ENCODE data around the gene PCDH20. TPM values are rescaled to one million over a fixed set of nuclear protein-coding genes. Genes with fewer than 3 reads are reported as not detected.

The PCDH20 gene, protein sequence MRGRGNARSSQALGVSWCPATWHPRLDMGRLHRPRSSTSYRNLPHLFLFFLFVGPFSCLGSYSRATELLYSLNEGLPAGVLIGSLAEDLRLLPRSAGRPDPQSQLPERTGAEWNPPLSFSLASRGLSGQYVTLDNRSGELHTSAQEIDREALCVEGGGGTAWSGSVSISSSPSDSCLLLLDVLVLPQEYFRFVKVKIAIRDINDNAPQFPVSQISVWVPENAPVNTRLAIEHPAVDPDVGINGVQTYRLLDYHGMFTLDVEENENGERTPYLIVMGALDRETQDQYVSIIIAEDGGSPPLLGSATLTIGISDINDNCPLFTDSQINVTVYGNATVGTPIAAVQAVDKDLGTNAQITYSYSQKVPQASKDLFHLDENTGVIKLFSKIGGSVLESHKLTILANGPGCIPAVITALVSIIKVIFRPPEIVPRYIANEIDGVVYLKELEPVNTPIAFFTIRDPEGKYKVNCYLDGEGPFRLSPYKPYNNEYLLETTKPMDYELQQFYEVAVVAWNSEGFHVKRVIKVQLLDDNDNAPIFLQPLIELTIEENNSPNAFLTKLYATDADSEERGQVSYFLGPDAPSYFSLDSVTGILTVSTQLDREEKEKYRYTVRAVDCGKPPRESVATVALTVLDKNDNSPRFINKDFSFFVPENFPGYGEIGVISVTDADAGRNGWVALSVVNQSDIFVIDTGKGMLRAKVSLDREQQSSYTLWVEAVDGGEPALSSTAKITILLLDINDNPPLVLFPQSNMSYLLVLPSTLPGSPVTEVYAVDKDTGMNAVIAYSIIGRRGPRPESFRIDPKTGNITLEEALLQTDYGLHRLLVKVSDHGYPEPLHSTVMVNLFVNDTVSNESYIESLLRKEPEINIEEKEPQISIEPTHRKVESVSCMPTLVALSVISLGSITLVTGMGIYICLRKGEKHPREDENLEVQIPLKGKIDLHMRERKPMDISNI
- total RNA-seq (2013): 0.02 TPM
- polyA plus RNA-seq (not detected), polyA minus RNA-seq (not detected in 2 replicates), total RNA-seq (0 to 0.04 (median 0) reads per million in 11 experiments)

DNA sequence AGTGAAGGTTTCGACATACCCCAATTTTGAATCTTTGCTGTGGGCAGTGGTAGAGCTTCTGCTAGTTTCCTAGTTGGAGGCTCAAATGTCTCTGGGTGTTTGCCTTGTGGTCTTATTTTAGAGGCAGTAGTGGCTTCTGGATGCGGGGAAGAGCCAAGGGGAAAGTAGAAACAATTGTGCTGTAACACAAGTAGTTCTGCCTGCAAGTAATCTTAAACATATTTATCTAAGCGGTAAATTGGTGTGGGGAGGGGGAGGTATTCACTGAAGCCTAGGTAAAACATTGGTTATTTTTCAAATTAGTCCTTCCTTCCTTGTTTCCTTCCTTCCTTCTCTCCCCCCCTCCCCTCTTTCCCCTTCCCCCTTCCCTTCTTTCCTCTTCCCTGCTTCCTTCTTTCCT, at the start of gene PCDH20:
Gene PCDH20 (minus strand): TSS at position 101 of the 400 bp plus-strand sequence. CDS start 691 bp downstream, outside the sequence.
- H3K27me3 Mint-ChIP-seq (ENCODE audit: low read depth in 3 of 3): peaks cover 33 to 40% (median 36%) of the 10 kb centered on the region in 3 donors
- Histone ChIP-seq H3K4me2 (replicated peaks; ENCODE audit: extremely low read depth, low read length, poor library complexity, severe bottlenecking) (no peak within 1 kb of the TSS), H3K36me3 (replicated peaks in 1 of 2; ENCODE audit: control insufficient read depth in 1 of 2, insufficient read depth in 2 of 2, low read length in 2 of 2) (no peaks in the 10 kb centered on the region), H3K4me1 (ENCODE audit: control insufficient read depth in 1 of 2, insufficient read depth in 2 of 2, low read length in 2 of 2) (no peaks in the 10 kb centered on the region), H2AFZ (ENCODE audit: insufficient read depth, low read depth, low read length, poor library complexity, severe bottlenecking) (no peak within 1 kb of the TSS), H3K27ac (ENCODE audit: low read depth in 1 of 2, low read length in 2 of 2) (no peak within 1 kb of the TSS), H3K9ac (ENCODE audit: insufficient read depth, low read length, poor library complexity, severe bottlenecking) (no peak within 1 kb of the TSS), H3K9me3 (replicated peaks in 1 of 2; ENCODE audit: control insufficient read depth in 1 of 2, insufficient read depth in 1 of 2, low read length in 2 of 2) (peaks cover 0 to 7% of the 10 kb centered on the region in 2 donors), H3K79me2 (ENCODE audit: insufficient read depth, low read length) (no peaks in the 10 kb centered on the region), H4K20me1 (ENCODE audit: insufficient read depth, low read length) (no peaks in the 10 kb centered on the region), H3K27me3 (ENCODE audit: control insufficient read depth in 2 of 2, insufficient read depth in 2 of 2, low read length in 2 of 2) (peaks cover 25 to 40% of the 10 kb centered on the region in 2 donors), H3K4me3 (replicated peaks in 1 of 3; ENCODE audit: low read depth in 2 of 3, low read length in 3 of 3) (no peak within 1 kb of the TSS)
- peaks cover 0 to 13% (median 2%) of the 10 kb centered on the region in 7 donors for H3K9me3 Mint-ChIP-seq
- H3K4me3 Mint-ChIP-seq: peak within 1 kb of the TSS in 1 of 2 donors; percentile 84
- intact Hi-C loops (cut with micrococcal nuclease): no loop called here
- peaks cover 0 to 3% of the 10 kb centered on the region in 2 donors for H3K36me3 Mint-ChIP-seq
- WGBS (ENCODE audit: insufficient coverage): 45% methylated on average over 1 of the region's 3 CpGs
- peak within 1 kb of the TSS in 1 of 7 donors; percentile 6 for H3K27ac Mint-ChIP-seq
- TF ChIP-seq, protein P1, sequence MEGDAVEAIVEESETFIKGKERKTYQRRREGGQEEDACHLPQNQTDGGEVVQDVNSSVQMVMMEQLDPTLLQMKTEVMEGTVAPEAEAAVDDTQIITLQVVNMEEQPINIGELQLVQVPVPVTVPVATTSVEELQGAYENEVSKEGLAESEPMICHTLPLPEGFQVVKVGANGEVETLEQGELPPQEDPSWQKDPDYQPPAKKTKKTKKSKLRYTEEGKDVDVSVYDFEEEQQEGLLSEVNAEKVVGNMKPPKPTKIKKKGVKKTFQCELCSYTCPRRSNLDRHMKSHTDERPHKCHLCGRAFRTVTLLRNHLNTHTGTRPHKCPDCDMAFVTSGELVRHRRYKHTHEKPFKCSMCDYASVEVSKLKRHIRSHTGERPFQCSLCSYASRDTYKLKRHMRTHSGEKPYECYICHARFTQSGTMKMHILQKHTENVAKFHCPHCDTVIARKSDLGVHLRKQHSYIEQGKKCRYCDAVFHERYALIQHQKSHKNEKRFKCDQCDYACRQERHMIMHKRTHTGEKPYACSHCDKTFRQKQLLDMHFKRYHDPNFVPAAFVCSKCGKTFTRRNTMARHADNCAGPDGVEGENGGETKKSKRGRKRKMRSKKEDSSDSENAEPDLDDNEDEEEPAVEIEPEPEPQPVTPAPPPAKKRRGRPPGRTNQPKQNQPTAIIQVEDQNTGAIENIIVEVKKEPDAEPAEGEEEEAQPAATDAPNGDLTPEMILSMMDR (IDR thresholded peaks at IDR 0.05): no peak
- peaks cover 12% of the 10 kb centered on the region for H3K4me1 Mint-ChIP-seq
- DNase-seq: no peak

DNA sequence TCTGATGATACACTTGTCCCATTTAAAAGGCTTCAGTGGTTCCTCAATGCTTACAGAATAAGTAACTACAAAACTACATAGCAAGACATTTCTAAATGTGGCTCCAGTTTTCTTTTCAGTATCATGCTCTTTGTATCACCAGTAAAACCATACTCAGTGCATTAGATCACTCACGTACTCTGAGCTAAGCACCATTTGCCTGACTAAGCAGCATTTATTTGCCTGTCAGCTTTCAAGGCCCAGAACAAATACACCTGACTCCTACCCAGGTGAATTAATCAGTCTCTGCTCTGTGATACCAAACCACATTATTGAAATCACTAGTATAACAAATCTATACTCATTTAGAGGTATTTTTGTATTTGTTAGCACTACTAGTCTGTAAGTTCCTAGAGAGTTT, 47.4 kb upstream of the PCDH20 start:
- peaks cover 0 to 2% (median 0%) of the 10 kb centered on the region in 7 donors for H3K9me3 Mint-ChIP-seq
- no peaks in the 10 kb centered on the region for H3K4me1 ChIP-seq (ENCODE audit: control insufficient read depth in 1 of 2, insufficient read depth in 2 of 2, low read length in 2 of 2)
- no peaks in the 10 kb centered on the region for H3K36me3 Mint-ChIP-seq
- no peak overlapping the region for H3K27ac Mint-ChIP-seq
- no peaks in the 10 kb centered on the region for H3K27me3 ChIP-seq (ENCODE audit: control insufficient read depth in 2 of 2, insufficient read depth in 2 of 2, low read length in 2 of 2)
- H3K27ac ChIP-seq (ENCODE audit: low read depth in 1 of 2, low read length in 2 of 2): no peak overlapping the region
- H3K4me3 ChIP-seq (replicated peaks in 1 of 3; ENCODE audit: low read depth in 2 of 3, low read length in 3 of 3): no peak overlapping the region
- WGBS (ENCODE audit: insufficient coverage): no CpG with 5 or more reads among the region's 1 CpG
- no peaks in the 10 kb centered on the region for H4K20me1 ChIP-seq (ENCODE audit: insufficient read depth, low read length)
- H3K79me2 ChIP-seq (ENCODE audit: insufficient read depth, low read length): no peaks in the 10 kb centered on the region
- no peaks in the 10 kb centered on the region for H3K9me3 ChIP-seq (replicated peaks in 1 of 2; ENCODE audit: control insufficient read depth in 1 of 2, insufficient read depth in 1 of 2, low read length in 2 of 2)
- no peaks in the 10 kb centered on the region for H3K36me3 ChIP-seq (replicated peaks in 1 of 2; ENCODE audit: control insufficient read depth in 1 of 2, insufficient read depth in 2 of 2, low read length in 2 of 2)
- intact Hi-C loops (cut with micrococcal nuclease): no loop called here
- TF ChIP-seq, protein P1 (IDR thresholded peaks at IDR 0.05): no peak
- H3K4me3 Mint-ChIP-seq: no peak overlapping the region
- DNase-seq: no peak
- H2AFZ ChIP-seq (ENCODE audit: insufficient read depth, low read depth, low read length, poor library complexity, severe bottlenecking): no peak overlapping the region
- H3K27me3 Mint-ChIP-seq (ENCODE audit: low read depth in 3 of 3): peaks cover 0 to 1% (median 0%) of the 10 kb centered on the region in 3 donors
- no peak overlapping the region for H3K4me2 ChIP-seq (replicated peaks; ENCODE audit: extremely low read depth, low read length, poor library complexity, severe bottlenecking)
- no peak overlapping the region for H3K9ac ChIP-seq (ENCODE audit: insufficient read depth, low read length, poor library complexity, severe bottlenecking)
- no peaks in the 10 kb centered on the region for H3K4me1 Mint-ChIP-seq

Data from CD14-positive monocyte (primary cell).